Upper lobe of right lung (tissue), 1 donor: ENCODE results near the gene DNTTIP2. TPM values are rescaled to one million over a fixed set of nuclear protein-coding genes. Genes with fewer than 3 reads are reported as not detected.
A peak's percentile ranks its signal among the peaks of the same experiment; 100 is the strongest.

ENCODE experiments used
- ATAC-seq: fragments of 200-7000 bp; cut with Tn5 transposase; one replicate; pipeline ENCODE4 v1.9.1; 2020; ENCODE audit warnings: mild to moderate bottlenecking, moderate library complexity
- DNase-seq: peaks from one replicate; pipeline ENCODE4 v3.0.0-alpha.2; 2020
- H3K27ac ChIP-seq: fragments of 200-600 bp; one replicate; pipeline ENCODE4 v1.8.0; 2022
- H3K27me3 ChIP-seq: fragments of 200-600 bp; one replicate; pipeline ENCODE4 v1.8.0; 2022; ENCODE audit warnings: mild to moderate bottlenecking
- H3K36me3 ChIP-seq: fragments of 200-600 bp; one replicate; pipeline ENCODE4 v1.8.0; 2022
- H3K4me1 ChIP-seq: fragments of 200-600 bp; one replicate; pipeline ENCODE4 v1.8.0; 2022
- H3K4me3 ChIP-seq: fragments of 200-600 bp; one replicate; pipeline ENCODE4 v1.8.0; 2022; ENCODE audit warnings: mild to moderate bottlenecking
- H3K9me3 ChIP-seq: fragments of 200-600 bp; one replicate; pipeline ENCODE4 v1.8.0; 2022
- CTCF ChIP-seq: fragments of 200-600 bp; IDR thresholded peaks from one replicate; pipeline ENCODE4 v1.8.0; 2022; ENCODE audit warnings: antibody characterized with exemption
- intact Hi-C: fragments of 100-400 bp; cut with DNase I; formaldehyde crosslinking; loops from one replicate; pipeline ENCODE4 v1.11.0; 2022
- total RNA-seq: library from RNA; stranded (reverse); fragmentation: NEBNext Ultra II Directional; extraction: Animal tissue kit (Norgen Biotek cat#: 25700); gene quantifications from one replicate; pipeline ENCODE4 v1.2.1, GENCODE V29; 2021
- donor health status: DM: no; HTN: yes; CAD: no; lungs with severe emphysema.

DNTTIP2 gene
- total RNA-seq, 1 donor from 2014 or later: 49.0 TPM

GRCh38 chr1:93847811-93848288, 31.2 kb downstream of the DNTTIP2 start:
- Histone ChIP-seq H3K9me3 (no peaks in the 10 kb centered on the region), H3K27ac (peak overlapping the region; percentile 99), H3K27me3 (no peaks in the 10 kb centered on the region), H3K4me1 (peaks cover 28% of the 10 kb centered on the region), H3K4me3 (peak overlapping the region; percentile 88), H3K36me3 (no peaks in the 10 kb centered on the region)
- ATAC-seq (peak; percentile 51), DNase-seq (peak; percentile 86)
- intact Hi-C loops: no loop called here
- no peak for TF ChIP-seq CTCF

- TF ChIP-seq CTCF: peak; percentile 20
- no peaks in the 10 kb centered on the region for H3K36me3 ChIP-seq
- peak overlapping the region; percentile 88 for H3K4me3 ChIP-seq
- H3K27me3 ChIP-seq: no peaks in the 10 kb centered on the region
- H3K9me3 ChIP-seq: no peaks in the 10 kb centered on the region
- intact Hi-C loops: no loop called here
- DNase-seq (peak; percentile 92), ATAC-seq (peak; percentile 81)
- peaks cover 28% of the 10 kb centered on the region for H3K4me1 ChIP-seq
- H3K27ac ChIP-seq: peak overlapping the region; percentile 99
Observed at GRCh38 chr1:93846992-93847810, 31.8 kb downstream of the DNTTIP2 start.

GRCh38 chr1:93846206-93846991, 32.6 kb downstream of the DNTTIP2 start:
- ATAC-seq: peak; percentile 79
- H3K9me3 ChIP-seq: no peaks in the 10 kb centered on the region
- no peaks in the 10 kb centered on the region for H3K36me3 ChIP-seq
- H3K4me3 ChIP-seq: peak overlapping the region; percentile 88
- peaks cover 28% of the 10 kb centered on the region for H3K4me1 ChIP-seq
- TF ChIP-seq CTCF: peak; percentile 48
- no peaks in the 10 kb centered on the region for H3K27me3 ChIP-seq
- peak; percentile 95 for DNase-seq
- intact Hi-C loops: no loop called here
- H3K27ac ChIP-seq: peak overlapping the region; percentile 99

GRCh38 chr1:93845538-93846205, 33.3 kb downstream of the DNTTIP2 start:
- Histone ChIP-seq H3K4me3 (peak overlapping the region; percentile 88), H3K27me3 (no peaks in the 10 kb centered on the region), H3K36me3 (no peaks in the 10 kb centered on the region), H3K9me3 (no peaks in the 10 kb centered on the region), H3K27ac (peak overlapping the region; percentile 99), H3K4me1 (peaks cover 28% of the 10 kb centered on the region)
- no peak for DNase-seq
- no peak for ATAC-seq
- intact Hi-C loops: no loop called here
- TF ChIP-seq CTCF: no peak

GRCh38 chr1:93844262-93845045, 34.6 kb downstream of the DNTTIP2 start:
- peak; percentile 74 for TF ChIP-seq CTCF
- H3K4me1 ChIP-seq: peaks cover 28% of the 10 kb centered on the region
- intact Hi-C loops: no loop called here
- H3K36me3 ChIP-seq: no peaks in the 10 kb centered on the region
- no peaks in the 10 kb centered on the region for H3K27me3 ChIP-seq
- DNase-seq (no peak), ATAC-seq (peak; percentile 21)
- no peak overlapping the region for H3K4me3 ChIP-seq
- no peaks in the 10 kb centered on the region for H3K9me3 ChIP-seq
- peak overlapping the region; percentile 36 for H3K27ac ChIP-seq
